Activated CD8-positive, alpha-beta memory T cell treated with anti-CD3 and anti-CD28 coated beads for 4 hours (primary cell): Measurements from ENCODE around the gene NIPAL4.
"Not testable (repeated sequence)": the region's sequence is repeated elsewhere in the genome, so short reads cannot be mapped to it uniquely, and the experiment has no call there.

Source experiments
- DNase-seq, 2 donors: peaks; one replicate each; pipeline ENCODE4 v3.0.0-alpha.2; 2020; ENCODE audit warnings: low read depth in 2 of 2

The NIPAL4 gene

DNA sequence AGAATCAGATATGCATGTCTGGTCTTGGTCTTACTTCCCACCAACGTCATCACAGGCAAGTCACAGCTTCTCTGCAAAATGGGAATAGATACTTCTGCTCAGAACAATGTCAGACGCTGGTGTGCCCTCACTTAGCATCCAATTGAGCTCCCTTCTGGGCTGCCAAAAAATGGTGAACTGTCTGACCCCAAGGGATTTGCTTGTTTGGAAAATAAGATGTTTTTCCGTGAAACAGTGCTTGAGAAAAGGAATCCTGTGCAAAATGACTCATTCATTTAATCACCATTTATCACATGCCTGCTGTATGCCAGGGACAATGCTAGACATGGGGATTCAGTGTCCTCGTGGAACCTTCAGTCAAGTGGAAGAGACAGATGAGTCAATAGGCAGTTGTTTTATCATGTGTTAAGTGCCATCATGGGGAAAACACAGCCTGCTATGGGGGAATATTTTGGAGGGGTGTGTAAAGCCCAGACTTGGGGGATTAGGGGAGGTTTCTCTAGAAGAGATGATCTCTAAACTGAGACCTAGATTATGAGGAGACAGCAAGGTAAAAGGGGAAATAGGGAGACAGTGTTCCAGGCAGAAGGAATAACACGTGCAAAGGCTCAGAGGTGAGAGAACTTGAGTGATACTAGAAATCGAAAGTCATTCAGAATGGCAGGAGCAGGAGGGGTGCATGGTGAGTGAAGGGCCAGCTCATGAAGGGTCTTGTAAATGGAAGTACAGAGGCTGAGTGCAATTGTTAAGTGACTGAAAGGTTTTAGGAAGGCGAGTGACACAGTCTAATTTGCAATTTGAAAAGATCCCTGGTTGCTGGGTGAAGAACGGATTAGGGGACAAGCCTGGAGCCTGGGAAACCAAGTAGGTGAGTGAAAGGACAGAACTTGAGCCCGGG, 3.9 kb downstream of the NIPAL4 start:
- no peak for DNase-seq

DNA sequence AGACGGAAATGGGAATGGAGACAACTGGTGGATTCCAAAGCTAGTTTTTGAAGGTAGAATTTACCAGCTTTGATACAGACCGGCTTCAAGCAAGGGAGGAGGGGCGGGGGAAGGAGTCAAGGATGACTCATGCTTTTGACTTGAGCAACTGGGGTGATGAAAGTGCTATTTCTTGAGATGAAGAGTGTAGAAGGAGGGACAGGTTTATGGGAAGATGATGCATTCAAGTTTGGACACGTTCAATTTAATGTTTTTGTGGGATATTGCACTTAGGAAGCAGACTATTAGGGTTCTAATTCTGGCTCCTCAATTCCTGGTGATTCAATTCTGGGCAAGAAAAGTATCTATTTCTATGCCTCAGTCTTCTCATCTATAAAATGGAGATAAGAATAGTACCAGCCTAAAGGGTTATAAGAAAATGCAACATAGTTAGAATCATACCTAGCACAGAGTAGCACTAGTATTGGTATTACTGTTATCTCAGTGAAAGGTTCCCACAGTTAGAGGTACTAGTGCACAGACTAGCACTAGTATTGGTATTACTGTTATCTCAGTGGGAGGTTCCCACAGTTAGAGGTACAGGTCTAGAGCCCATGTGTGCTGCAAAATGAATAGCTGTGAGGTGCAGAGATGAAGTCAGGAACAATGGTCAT, 4.6 kb downstream of the NIPAL4 start:
- peak; percentile 5 to 14 for DNase-seq

DNA sequence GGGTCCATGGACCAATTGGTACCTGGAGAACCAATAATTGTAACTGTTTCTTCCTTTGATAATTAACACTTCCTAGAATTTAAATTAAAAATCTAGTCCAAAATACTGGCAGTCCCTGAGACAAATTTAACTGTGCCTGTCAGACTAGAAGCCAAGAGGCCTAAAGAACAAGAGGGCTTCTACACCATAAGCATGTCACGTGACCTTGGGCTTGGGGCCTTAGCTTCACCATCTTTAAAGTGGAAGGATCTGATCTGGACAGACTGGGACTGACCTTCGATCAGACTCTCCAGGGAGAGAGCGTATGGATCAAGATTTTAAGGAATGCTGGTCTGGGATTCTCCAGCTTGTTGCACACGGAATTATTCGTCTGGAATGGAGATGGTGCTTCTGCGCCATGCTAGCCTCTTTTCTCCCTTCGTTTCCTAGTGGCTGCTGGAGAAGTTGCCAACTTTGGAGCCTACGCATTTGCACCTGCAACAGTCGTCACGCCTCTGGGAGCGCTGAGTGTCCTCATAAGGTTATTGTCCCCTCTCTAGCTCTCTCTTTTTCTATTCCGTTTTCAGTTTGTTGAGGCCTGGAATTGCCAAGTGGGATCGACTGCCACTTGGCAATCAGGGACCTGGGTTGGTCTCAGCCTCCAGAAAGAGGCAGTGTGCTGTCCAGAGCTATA, 8.4 kb downstream of the NIPAL4 start:
- DNase-seq = no peak

DNA sequence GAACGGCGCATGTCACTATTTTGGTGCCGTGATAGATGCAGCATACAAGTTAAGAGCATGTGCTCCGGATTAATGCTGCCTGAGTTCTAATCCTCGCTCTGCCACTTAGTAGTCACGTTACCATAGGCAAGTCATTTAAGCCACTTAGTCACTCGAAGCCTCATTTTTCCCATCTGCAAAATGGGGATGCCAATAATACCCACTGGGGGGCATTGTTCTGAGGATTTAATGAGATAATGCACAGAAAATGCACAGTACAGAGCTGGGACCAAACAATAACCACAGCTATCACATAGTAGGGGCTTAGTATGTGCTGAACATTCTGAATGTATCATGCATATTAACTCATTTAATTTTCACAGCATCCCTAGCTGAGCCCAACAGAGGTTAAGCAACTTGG, 9.1 kb downstream of the NIPAL4 start:
- no peak for DNase-seq

DNA sequence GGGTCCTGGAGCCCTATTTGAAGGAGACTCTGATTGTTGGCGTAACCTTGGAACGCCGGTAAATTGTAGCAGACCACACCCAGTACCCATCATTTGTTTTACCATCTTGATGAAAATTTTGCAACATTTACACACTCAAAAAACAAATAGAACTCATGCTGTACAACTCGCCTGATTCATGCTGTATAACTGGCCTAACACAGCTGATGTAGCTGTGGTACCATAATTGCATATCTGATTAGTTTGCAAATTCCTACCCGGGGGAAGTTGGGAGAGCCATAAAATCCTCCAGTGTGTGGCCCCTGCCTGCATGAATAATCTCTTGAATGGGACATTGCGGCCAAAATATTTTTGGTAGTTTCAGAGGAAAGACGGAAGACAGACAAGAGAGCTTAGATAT, 9.7 kb downstream of the NIPAL4 start:
- DNase-seq = no peak

DNA sequence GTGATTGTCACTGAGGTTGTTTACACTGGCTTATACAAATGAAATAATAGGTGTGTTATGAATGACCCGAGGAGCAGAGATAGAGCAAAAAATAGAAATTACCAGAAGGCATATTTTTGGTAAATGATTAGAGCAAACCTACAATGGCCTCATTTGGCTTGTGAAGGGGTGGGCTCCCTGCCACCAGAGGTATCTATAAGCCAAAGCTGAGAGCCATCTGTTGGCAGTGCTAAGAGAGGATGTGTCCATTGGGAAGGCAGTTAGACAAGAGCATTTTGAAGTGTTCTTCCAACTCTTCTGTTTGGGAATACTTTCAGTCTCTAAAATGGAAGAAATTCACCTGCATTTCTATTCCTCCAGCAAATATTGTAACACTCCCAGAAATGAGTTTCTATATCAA, 10.6 kb downstream of the NIPAL4 start:
- no peak for DNase-seq

DNA sequence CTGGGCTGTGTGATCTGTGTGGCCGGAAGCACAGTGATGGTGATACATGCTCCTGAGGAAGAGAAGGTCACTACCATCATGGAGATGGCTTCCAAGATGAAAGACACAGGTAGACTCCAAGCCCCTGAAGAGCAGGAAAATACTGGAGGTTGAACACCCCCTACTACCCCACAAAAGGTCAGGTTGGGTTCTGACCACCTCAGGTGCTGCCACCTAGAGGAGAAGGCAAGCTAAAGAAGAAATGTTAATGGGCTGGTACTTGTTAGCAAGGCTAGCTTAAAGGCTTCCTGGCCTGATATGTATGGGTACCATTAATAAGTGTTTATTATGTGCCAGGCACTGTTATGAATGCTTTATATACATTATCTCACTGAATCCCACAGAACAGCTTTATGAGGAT, 11.7 kb downstream of the NIPAL4 start:
- no peak for DNase-seq

DNA sequence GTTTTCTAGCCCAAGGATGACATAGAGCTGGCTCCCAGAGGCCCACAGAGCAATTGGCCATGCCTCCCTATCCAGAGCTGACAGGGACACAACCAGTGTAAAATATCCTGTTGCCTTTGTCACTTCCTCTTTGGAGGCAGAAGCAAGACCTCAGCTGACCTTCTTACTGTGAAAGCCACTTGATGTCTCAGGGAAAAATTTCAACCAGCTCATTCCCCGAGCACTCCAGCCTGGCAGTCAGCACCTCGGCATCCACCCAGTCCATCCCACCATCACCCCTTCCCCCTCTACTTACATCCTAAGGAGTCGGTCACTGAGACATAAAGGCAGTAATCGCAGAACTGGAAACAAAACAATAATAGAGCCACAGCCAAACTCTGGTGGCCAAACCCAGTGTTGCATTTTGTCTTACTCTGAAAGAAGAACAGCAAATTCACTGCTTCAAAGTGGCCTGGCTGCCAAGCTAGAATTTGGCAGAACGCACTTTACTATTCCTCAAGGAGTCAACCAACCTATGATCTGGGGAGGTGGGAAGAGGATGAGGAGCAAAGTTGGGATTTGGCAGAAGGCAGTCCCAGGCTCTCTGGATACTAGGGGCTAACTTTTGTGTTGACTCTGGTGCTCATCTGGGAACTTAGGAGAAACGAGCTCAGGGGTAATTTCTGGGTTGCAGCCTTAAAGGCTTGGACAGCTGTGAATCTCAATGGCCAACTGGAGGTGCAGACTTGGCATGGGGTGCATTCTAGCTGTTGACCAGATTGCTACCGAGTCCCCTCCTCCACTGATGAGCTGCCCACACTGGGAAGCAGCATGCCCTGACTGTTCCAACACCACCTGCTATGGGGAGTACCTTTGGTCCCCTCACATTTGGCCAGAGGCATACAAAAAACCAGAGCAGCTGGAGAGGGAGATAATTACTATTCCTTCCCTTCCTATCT, 13.6 kb downstream of the NIPAL4 start:
- DNase-seq = no peak

DNA sequence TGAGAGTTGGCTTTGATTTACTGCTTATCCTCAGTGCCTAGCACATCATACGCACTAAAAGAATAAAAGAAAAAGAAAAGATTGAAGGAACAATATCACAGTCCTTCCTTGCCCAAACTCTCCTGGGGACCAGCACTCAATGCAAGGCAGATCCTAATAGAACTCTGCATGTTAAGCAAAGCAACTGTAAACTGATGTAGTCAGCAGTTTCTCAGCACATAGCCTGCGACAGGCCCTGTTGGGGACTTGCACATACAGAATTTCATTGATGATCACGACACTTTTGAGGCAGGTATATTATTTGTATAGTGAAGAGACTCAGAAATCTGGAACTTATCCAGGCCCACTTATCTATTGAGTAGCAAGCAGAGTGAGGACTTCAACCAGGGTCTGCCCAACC, 15.4 kb downstream of the NIPAL4 start:
- DNase-seq = no peak

DNA sequence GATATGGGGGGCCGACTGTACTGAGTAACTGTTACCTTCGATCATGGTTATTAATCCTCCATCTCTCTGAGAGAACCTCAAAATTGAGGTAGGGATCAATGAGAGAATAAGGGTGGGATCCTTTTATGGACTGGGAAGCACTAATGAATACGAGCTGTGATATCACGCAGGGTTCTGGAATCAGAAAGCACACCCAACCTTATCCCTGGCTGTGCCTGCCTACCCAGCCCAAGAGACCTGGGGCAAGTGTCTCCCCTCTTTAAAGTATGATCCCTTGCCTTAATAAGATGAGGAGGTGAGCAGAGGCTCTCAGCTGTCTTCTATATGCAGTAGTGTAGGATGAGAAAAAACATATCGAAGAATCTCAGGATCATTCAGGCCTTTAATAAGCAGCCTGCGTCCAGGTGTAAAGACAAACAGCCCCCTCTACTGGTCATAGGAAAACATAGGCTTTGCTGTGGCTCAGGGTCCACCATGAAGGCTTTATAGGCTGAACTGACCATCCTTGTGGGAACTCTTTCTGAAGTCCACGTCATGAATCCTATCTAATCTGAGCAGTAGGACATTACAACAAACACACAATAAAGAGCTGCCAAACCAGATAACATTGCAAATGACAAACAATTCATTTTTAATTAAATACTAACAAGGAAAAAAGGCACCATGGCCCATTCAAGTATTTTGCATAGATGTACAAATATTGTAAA, 16.8 kb downstream of the NIPAL4 start:
- no peak for DNase-seq

DNA sequence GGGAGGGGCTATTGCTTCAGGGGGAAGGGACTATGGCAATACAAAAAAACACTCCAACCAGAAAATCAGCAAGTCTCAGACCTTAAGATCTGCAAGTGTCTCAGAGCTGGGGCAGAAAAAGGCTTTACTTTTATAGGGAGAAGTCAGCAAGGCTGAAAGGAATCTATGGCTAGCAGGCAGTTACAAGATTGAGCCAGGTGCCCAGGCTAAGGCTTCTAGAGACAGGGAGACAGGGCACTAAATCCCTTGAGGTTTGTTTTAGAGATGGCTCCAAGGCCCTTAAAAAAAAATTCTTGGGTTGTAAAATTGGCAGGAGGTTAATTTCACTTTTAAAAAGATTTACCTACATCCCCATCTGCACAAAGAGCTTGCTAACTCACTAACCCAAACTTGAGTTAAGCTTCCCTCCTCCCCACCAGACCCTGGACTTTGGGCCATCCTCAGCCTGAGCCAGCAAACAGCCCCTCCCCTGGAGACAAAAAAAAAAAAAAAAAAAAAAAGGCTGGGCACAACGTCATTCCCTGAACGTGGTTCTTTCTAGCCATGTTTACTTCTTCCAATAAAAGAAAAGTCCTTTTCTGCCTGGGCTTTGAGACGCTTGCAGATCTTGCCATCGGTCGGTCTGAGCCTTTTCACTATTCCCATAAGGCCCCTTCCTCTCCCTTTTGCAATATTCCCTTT, 17.9 kb downstream of the NIPAL4 start:
- DNase-seq = no peak

DNA sequence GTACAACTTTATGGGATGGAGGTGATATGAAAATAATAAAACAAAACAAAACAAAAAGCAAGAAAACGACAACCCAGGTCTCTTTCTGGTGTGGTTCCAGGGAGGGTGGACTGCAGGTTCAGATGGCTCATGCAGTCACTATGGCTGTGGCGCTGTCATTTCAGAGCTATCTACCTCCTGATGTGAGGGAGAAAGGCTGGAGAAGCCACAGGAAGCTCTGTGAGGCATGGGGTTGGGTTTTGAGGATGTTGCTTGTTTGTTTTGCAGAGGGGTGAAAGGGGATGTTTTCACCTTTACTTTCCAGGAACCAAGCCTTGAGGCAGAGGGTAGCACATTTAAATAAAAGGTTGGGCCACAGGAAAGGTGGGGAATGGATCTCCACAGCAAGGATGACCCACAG, 18.7 kb downstream of the NIPAL4 start:
- DNase-seq = no peak

DNA sequence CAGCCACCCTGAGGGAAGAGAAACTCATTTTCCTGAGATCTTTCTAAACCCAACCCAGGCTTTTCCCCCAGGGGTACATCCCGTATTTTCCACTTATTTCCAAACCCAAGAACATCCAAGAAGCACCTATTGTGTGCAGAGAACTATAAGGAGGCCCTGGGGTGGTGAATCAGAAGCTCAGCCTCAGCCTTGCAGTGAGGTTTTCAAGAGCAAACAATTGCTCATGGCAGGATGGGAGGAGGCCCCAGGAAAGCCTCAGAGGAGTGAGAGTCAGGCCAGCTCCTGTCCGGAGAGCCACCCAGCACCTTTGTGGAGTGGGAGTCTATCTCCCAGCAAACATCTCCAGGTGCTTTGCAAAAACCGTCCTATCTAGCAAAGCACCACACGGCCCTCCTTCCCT, 19.2 kb downstream of the NIPAL4 start:
- DNase-seq = no peak

DNA sequence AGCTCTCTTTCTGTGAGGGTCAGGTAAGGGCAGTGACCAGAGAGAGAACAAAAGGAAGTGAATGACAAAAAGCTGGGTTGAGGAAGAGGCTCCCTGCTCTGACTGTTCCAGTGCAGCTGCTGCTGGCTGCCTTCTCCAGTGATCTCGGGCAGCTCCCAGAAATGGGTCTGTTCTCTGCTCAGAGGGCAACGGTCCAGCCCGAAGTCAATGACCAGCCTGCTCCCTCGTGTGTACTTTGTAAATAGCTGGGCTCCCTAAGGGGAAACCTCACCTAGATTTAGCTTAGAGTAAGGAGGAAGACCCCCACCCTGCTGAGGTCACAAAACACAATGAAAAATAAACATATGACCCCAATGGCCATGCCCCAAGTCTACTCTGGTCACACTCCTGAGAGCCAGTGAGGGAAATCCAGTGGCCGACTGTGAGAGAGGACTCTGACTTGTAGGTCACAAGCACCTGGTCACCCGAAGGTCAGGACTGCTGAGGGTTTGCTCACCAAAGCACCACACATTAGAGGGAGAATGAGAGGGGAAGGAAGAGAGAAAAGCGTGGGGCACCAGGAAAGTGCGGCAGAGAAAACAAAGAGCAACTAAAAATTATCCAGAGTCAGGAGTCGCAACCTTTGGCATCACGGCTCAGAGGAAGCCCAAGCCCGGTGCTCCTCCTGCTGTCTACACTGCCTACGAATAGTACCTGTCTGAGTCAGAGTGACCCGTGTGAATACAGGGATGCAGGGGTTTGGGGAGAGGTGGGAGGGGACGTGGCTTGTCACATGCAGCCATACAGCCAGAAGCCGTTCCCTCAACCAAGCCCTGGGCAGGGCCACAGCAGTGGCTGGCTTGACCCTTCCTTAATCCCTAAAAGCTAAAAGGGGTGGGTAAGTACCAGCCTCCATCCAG, 19.8 kb downstream of the NIPAL4 start:
- no peak for DNase-seq

DNA sequence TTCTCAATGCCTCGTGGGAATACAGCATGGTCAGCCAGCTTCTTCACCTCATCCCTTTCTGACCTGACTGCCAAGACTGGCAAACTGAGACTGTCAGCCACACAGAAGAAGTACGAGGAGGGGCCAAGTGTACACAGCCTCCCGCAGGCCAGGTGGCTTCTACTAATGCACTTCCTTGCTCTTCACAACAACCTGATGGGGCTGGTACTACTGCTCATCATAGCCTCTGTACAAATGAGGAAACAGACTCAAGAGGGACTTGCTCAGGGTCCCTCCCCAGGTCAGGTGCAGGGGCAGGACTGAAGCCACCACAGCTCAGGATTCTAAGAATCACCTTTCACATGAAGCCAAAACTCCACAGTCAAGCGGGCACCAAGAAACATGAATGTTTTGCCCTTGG, 21.3 kb downstream of the NIPAL4 start:
- no peak for DNase-seq

DNA sequence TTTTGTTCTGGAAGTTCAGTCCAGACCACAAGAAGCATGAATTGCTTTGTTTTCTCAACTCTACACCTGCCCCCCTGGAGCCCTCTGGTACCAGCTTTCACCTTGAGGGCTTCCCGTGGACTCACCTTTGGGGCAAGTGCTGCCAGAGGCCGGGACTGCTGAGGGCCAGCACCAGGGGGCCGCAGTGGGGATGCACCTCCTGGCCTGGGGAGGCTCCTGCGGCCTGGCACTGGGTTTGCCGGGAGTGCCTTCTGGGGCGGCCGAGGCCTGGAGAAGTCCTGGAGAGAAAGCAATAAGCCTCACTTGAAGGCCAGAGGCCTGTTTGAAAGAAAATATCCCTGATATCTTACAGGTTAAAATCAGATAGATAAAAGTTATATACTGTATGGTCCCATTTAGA, 21.7 kb downstream of the NIPAL4 start:
- DNase-seq = no peak

DNA sequence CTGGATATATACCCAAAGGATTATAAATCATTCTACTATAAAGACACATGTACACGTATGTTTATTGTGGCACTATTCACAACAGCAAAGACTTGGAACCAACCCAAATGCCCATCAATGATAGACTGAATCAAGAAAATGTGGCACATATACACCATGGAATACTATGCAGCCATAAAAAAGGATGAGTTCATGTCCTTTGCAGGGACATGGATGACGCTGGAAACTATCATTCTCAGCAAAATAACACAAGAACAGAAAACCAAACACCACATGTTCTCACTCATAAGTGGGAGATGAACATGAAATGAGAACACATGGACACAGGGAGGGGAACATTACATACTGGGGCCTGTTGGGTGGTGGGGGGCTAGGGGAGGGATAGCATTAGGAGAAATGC, 22.7 kb downstream of the NIPAL4 start:
- DNase-seq = not testable (repeated sequence)

DNA sequence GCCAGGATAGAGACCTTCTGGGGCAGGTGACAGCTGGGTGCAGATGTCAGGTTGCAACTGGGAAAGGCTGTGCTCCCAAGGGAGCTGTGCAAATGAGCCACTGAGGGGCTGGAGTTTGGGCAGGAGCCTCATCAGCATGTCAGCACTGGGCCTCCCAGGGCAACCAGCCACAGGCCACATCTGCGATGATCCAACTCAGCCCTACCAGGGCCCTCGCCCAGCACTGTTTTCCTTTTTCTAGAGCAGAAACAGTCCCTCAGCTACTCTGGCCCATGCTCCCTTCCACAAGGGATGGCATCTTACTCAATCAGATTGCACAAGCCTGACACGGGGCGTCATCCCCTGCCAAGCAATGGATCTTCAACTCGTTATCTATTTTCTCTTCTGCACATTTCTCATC, 24.8 kb downstream of the NIPAL4 start:
- DNase-seq = no peak

DNA sequence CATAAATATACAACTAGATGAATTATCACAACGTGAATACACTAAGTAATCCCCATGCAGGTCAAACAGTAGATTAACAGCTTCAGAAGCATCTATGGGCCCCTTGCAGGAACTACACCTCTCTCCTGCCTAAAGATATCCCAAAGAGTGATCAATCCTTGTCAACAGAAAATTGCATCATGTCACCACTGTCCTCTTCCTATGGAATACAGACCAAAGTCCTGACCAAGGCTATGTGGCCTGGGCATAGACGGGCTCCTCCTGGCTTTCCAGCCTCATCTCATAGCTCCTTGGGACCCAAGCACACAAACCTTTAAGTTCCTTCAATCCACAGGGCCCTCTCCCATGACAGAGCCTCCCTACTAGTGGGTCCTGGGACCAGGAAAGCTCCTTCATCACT, 25.3 kb downstream of the NIPAL4 start:
- DNase-seq = no peak
